Muscle layer of duodenum (tissue), 2 donors: ENCODE data around the gene NECTIN1.

Experiments used
- H3K27ac ChIP-seq: one replicate; pipeline ENCODE4 v1.7.0; 2013; ENCODE audit warnings: mild to moderate bottlenecking, low read length
- H3K27me3 ChIP-seq: one replicate; pipeline ENCODE4 v1.7.0; 2013; ENCODE audit warnings: low read depth, mild to moderate bottlenecking, control low read depth, low read length
- H3K36me3 ChIP-seq, 2 donors: one replicate each; pipeline ENCODE4 v1.7.0; 2013; ENCODE audit warnings: low read length in 2 of 2, control low read depth in 1 of 2, mild to moderate bottlenecking in 1 of 2; ENCODE audit not compliant: insufficient read depth in 2 of 2, control insufficient read depth in 1 of 2
- H3K4me1 ChIP-seq, 2 donors: one replicate each; pipeline ENCODE4 v1.7.0; 2013; ENCODE audit warnings: low read length in 2 of 2, mild to moderate bottlenecking in 2 of 2, control low read depth in 1 of 2, moderate library complexity in 1 of 2; ENCODE audit not compliant: insufficient read depth in 2 of 2, control insufficient read depth in 1 of 2
- H3K4me3 ChIP-seq, 2 donors: one replicate each; pipeline ENCODE4 v1.7.0; 2013; ENCODE audit warnings: low read length in 2 of 2, low read depth in 1 of 2, mild to moderate bottlenecking in 1 of 2
- H3K9me3 ChIP-seq, 2 donors: one replicate each; pipeline ENCODE4 v1.7.0; 2013; ENCODE audit warnings: low read length in 2 of 2, control low read depth in 1 of 2, mild to moderate bottlenecking in 1 of 2; ENCODE audit not compliant: control insufficient read depth in 1 of 2
- donor health status: healthy.

NECTIN1 gene

GRCh38 chr11:119727523-119728151 is 1.4 kb downstream of the NECTIN1 start:
- Histone ChIP-seq H3K27ac (peak overlapping the region; percentile 69), H3K36me3 (no peaks in the 10 kb centered on the region), H3K27me3 (peaks cover 4% of the 10 kb centered on the region), H3K4me1 (peaks cover 7 to 28% of the 10 kb centered on the region in 2 donors), H3K4me3 (peak overlapping the region; percentile 76 to 80), H3K9me3 (no peaks in the 10 kb centered on the region)

GRCh38 chr11:119726585-119727522 is 2.1 kb downstream of the NECTIN1 start:
- Histone ChIP-seq H3K27me3 (peaks cover 4% of the 10 kb centered on the region), H3K4me1 (peaks cover 7 to 28% of the 10 kb centered on the region in 2 donors), H3K4me3 (peak overlapping the region; percentile 76 to 80), H3K36me3 (no peaks in the 10 kb centered on the region), H3K27ac (no peak overlapping the region), H3K9me3 (no peaks in the 10 kb centered on the region)

- Histone ChIP-seq H3K4me3 (peak overlapping the region in 1 of 2 donors; percentile 76), H3K27ac (no peak overlapping the region), H3K27me3 (peaks cover 4% of the 10 kb centered on the region), H3K36me3 (no peaks in the 10 kb centered on the region), H3K4me1 (peaks cover 7 to 28% of the 10 kb centered on the region in 2 donors), H3K9me3 (no peaks in the 10 kb centered on the region)
Measured at GRCh38 chr11:119726150-119726553, 2.8 kb downstream of the NECTIN1 start.

GRCh38 chr11:119724956-119725355 is 4.0 kb downstream of the NECTIN1 start:
- Histone ChIP-seq H3K4me3 (no peak overlapping the region), H3K9me3 (no peaks in the 10 kb centered on the region), H3K36me3 (no peaks in the 10 kb centered on the region), H3K27ac (no peak overlapping the region), H3K4me1 (peaks cover 7 to 22% of the 10 kb centered on the region in 2 donors), H3K27me3 (peaks cover 4% of the 10 kb centered on the region)

GRCh38 chr11:119723952-119724325 is 5.1 kb downstream of the NECTIN1 start:
- Histone ChIP-seq H3K4me3 (no peak overlapping the region), H3K36me3 (no peaks in the 10 kb centered on the region), H3K9me3 (no peaks in the 10 kb centered on the region), H3K27me3 (peaks cover 4% of the 10 kb centered on the region), H3K4me1 (peaks cover 7 to 19% of the 10 kb centered on the region in 2 donors), H3K27ac (no peak overlapping the region)

GRCh38 chr11:119723243-119723951 is 5.6 kb downstream of the NECTIN1 start:
- H3K4me1 ChIP-seq, result peaks cover 7 to 19% of the 10 kb centered on the region in 2 donors
- no peak overlapping the region for H3K27ac ChIP-seq

GRCh38 chr11:119722281-119722794 is 6.7 kb downstream of the NECTIN1 start:
- no peak overlapping the region for H3K4me3 ChIP-seq
- H3K9me3 ChIP-seq, result no peaks in the 10 kb centered on the region
- H3K4me1 ChIP-seq, result peaks cover 7 to 13% of the 10 kb centered on the region in 2 donors
- H3K27ac ChIP-seq, result no peak overlapping the region
- H3K36me3 ChIP-seq, result no peaks in the 10 kb centered on the region
- peaks cover 4% of the 10 kb centered on the region for H3K27me3 ChIP-seq

More at GRCh38 chr11:119723243-119723951, 5.6 kb downstream of the NECTIN1 start:
- peaks cover 4% of the 10 kb centered on the region for H3K27me3 ChIP-seq
- H3K9me3 ChIP-seq, result no peaks in the 10 kb centered on the region
- H3K4me3 ChIP-seq, result no peak overlapping the region
- no peaks in the 10 kb centered on the region for H3K36me3 ChIP-seq

- no peak overlapping the region for H3K4me3 ChIP-seq
- H3K9me3 ChIP-seq, result no peaks in the 10 kb centered on the region
- H3K36me3 ChIP-seq, result no peaks in the 10 kb centered on the region
- no peak overlapping the region for H3K27ac ChIP-seq
- no peaks in the 10 kb centered on the region for H3K27me3 ChIP-seq
- H3K4me1 ChIP-seq, result peaks cover 0 to 4% of the 10 kb centered on the region in 2 donors
Measured at GRCh38 chr11:119721129-119722120, 7.6 kb downstream of the NECTIN1 start.

- Histone ChIP-seq H3K27me3 (no peaks in the 10 kb centered on the region), H3K27ac (no peak overlapping the region), H3K4me3 (no peak overlapping the region), H3K9me3 (no peaks in the 10 kb centered on the region), H3K4me1 (no peaks in the 10 kb centered on the region), H3K36me3 (no peaks in the 10 kb centered on the region)
Measured at GRCh38 chr11:119720311-119720913, 8.6 kb downstream of the NECTIN1 start.
